DMS114 treated with DMSO at 0.1 percent for 48 hours (cell line): ENCODE results near the gene TMX4.

Experiments
- DNase-seq: peaks from one replicate; lab custom pipeline; 2025; ENCODE audit not compliant: unreplicated experiment; lab: John Stamatoyannopoulos, UW

TMX4 gene

DNA sequence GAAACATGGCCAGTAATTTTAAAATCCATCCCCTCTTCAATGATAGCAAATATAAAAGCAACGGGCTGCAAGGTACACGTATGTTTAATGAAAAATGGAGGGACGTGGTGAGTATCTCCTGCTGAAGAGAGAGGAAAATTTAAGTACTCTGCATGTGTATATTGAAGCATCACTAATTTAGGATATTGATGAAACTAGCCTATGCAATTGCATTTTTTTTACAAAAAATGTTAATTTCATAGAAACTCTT is 362 bp upstream of the TMX4 start:
- no peak for DNase-seq

DNA sequence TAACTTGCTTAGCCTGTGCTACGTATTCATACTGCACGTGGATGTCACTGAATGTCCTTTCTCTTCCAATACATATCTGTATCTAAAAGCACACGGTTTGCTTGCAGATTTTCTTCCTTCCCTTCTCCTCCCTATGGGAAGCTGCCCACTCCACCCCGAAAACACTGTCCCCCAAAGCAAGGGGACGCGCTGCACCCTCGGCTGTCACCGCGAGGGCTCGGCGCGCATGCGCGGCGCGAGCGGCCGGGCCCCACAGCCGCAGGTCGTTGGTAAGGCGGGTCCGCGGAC is 659 bp downstream of the TMX4 start:
- DNase-seq = peak; percentile 39

DNA sequence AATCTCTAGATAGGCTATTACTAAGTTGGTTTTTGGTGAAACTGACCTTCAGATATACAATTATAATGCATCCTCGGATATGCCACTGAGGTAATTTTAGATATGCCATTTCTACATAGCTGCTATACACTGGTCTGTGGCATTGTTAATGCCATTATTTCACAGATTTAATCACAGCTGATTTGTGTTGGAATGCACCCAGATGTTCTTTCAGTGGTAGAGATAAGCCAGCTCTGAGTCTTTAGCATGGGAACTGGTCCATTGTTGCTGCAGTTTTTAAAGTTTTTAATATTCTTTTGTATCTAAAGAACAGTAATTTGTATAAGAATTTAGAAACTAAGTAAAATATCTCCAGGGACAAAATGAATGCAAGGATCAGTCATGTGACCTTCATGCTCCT is 6.8 kb downstream of the TMX4 start:
- DNase-seq = no peak

GRCh38 chr20:8008733-8009132 is 10.8 kb downstream of the TMX4 start:
- no peak for DNase-seq

GRCh38 chr20:8007490-8007889 is 12.1 kb downstream of the TMX4 start:
- no peak for DNase-seq

DNA sequence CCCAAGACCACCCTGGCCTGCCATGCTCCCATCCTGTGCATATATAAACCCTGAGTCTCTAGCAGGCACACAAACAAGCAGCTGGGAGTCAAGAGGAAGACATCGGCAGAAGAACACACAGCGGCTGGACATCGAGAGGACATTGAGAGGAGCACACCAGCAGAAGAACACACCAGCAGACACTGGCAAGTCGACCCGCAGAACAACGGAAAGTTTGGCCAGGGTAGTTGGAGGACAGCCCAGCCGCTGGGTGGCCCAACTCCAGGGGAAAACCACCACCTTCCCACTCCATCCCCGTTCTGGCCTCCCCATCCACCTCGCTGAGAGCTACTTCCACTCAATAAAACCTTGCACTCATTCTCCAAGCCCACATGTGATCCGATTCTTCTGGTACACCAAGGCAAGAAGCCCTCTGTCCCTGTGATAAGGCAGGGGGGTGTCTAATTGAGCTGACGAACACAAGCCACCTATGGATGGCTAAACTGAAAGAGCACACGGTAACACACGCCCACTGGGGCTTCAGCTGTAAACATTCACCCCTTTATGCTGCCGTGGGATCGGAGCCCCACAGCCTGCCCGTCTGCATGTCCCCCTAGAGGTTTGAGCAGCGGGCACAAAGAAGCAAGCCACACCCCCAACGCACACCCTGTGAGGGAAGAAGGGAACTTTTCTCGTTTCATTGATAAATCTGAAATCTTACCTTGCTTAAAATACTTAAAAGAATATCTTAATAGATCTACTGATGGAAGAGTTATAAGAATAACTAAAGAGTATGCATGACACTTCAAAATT is 13.8 kb downstream of the TMX4 start:
- no peak for DNase-seq

DNA sequence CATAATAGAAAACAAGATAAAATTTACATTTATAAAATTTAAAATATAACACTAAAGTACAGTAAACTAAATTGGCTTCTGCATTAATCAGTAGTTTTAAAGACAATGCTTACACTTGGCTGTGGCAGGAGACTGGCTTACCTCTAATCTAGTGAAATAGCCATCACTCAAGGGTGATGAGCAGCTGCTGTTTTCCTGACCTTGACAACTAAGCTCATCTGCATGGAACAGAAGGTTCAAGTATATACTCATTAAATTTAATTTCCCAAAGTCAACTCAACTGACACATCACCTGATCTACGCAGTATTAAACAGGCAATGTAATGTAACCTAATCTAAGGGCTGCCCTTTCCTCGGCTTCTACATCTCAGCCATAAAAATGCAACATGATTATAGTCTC is 14.5 kb downstream of the TMX4 start:
- no peak for DNase-seq

DNA sequence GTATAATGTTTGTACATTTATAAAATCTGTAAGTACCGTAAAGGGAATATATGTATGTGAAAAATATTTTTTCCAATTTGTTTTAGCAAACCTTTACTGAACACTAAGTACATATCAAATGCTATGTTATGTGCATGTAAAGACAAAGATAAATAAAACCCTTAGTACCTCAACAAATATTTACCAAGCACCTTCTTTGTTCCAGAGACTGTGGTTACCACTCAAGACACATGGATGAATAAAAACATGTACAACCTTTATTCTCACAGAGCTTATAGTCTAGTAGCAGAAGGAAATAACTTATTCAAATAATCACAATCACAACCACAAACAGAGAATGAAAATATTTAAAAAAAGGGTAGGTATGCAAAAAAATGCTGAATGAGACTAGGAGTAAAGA is 17.5 kb downstream of the TMX4 start:
- no peak for DNase-seq

- no peak for DNase-seq
Measured at GRCh38 chr20:8000796-8001195, 18.8 kb downstream of the TMX4 start.

- no peak for DNase-seq
Measured at GRCh38 chr20:7996898-7997297, 22.7 kb downstream of the TMX4 start.

- DNase-seq = no peak
Measured at GRCh38 chr20:7994809-7995208, 24.8 kb downstream of the TMX4 start.

DNA sequence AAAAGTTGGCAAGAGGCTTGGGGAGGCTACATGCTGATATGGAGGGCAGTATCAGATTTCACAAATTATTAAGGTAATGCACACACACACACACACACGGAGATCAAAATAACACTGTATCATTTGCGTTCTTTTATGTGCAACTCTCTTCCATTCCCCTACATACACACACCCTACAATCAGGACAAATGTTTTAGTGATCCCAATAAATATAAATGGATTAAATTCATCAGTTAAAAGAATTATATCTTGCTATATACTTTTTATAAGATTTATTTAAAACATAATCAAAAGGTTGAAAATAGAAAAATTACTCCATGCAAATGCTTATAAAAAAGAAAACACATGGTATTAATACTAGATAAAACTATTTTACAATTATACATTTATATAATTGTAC is 25.9 kb downstream of the TMX4 start:
- no peak for DNase-seq

DNA sequence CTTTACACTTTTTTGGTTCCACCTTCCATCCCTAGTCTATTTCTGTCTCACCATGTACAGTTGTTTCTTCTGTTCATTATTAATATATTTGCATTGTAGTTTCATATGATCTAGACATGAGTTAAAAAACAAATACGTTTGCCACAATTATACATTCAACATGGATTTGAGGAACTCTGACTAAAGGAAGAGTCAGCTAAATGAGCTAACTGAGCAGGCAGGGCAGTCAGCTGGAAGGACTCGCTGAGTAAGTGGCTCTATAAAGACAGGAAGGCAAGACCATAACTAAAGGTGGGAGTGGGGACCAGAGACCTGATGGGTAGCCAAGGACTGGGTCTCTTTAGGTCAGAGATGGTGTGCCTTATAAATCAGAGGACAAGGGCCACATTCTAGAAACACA is 26.3 kb downstream of the TMX4 start:
- DNase-seq = no peak

GRCh38 chr20:7990385-7990784 is 29.2 kb downstream of the TMX4 start:
- DNase-seq = no peak

- no peak for DNase-seq
Measured at GRCh38 chr20:7989379-7989778, 30.2 kb downstream of the TMX4 start.

DNA sequence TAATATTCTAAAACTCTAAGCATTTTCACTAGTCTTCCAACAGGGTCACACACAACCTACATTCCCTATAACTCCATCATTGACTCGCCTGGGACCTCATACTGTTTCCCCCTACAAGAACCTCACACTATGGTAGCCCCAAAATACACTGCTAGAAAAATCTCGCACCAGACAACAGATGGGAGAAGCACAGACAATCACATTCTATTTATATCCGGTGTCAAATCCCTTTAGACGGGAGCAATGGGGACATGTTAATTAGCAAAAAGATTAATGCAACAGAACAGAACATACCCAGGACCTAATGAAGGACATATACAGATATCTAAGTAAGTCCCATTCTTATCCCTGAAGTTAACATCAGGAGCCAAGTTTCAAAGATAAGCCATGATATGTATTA is 33.6 kb downstream of the TMX4 start:
- DNase-seq = no peak

DNA sequence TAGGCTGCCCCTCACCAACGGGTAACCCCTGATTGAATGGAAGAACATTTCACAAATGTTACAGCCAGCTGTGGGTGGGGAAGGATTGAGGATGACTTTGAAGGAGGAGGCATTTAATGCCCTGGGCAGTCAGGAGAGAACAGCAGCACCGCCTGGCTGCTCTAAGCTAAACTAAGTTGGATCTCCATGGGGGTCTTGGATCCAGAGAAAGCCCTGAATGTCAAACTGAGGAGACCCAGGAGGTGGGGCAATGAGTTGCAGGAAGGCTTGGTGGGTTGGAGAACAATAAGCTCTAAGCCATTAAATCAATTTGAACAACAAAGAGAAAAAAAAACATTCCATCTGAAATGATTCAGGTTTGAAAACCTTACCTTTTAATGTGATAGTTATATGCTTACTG is 35.4 kb downstream of the TMX4 start:
- no peak for DNase-seq

GRCh38 chr20:7981374-7981773 is 38.2 kb downstream of the TMX4 start:
- no peak for DNase-seq

- DNase-seq = peak; percentile 5
Measured at GRCh38 chr20:7980332-7981046, 39.1 kb downstream of the TMX4 start.

DNA sequence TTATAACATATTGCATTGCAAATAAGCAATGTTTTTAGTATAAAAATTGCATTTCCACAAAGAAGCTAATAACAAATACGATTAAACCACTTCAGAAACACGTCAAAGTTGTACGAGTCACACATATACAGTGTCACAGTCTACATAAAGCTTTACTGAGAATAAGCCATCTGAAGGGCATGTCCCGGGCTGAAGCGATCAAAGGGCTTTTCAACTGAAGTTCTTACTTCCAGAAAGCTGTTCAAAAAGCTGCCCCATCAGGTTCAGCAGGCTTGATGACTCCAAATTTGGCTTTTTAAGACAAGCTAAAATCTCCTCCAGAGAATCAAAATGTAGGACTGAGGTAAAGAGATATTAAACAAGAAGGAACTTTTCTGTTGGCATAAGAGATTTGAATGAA is 41.9 kb downstream of the TMX4 start:
- no peak for DNase-seq

- no peak for DNase-seq
Measured at GRCh38 chr20:7975851-7976414, 43.6 kb downstream of the TMX4 start.

GRCh38 chr20:7974785-7975435 is 44.7 kb downstream of the TMX4 start:
- no peak for DNase-seq
